OCI-LY7 (cell line): ENCODE data around the gene TVP23B. TPM values are rescaled to one million over a fixed set of nuclear protein-coding genes. Genes with fewer than 3 reads are reported as not detected.
A peak's percentile ranks its signal among the peaks of the same experiment; 100 is the strongest.
"Not testable (repeated sequence)": the region's sequence is repeated elsewhere in the genome, so short reads cannot be mapped to it uniquely, and the experiment has no call there.

Experiments
- BruUV-seq: library from RNA; stranded (reverse); fragments of 400-500 nt; replicated peaks from 2 replicates; lab custom pipeline; 2021; lab: Mats Ljungman, UMichigan
- CTCF ChIA-PET: fragments of 300-600 bp; sonication (Branson Sonifier 250); formaldehyde crosslinking; loops from one replicate; lab custom pipeline; 2022; ENCODE audit warnings: antibody characterized with exemption; ENCODE audit not compliant: unreplicated experiment; lab: Charles Lee
- POLR2A ChIA-PET: fragments of 300-600 bp; sonication (Branson Sonifier 250); formaldehyde crosslinking; loops from one replicate; lab custom pipeline; 2022; ENCODE audit warnings: antibody characterized with exemption; lab: Charles Lee
- DNase-seq: peaks from one replicate; pipeline ENCODE4 v3.0.0-alpha.2; 2015; ENCODE audit warnings: low spot score
- H2AFZ ChIP-seq: fragments of 200-600 bp; sonication (generic), shearing (Covaris generic); 2 replicates; pipeline ENCODE4 v1.6.1; 2014; ENCODE audit warnings: mild to moderate bottlenecking, antibody characterized with exemption, low read length, moderate library complexity
- H3K27ac ChIP-seq: fragments of 200-600 bp; sonication (generic); 2 replicates; pipeline ENCODE4 v1.5.1; 2014; ENCODE audit warnings: mixed run types, low read depth, mild to moderate bottlenecking, moderate library complexity, low read length, inconsistent platforms; ENCODE audit not compliant: poor library complexity, severe bottlenecking
- H3K36me3 ChIP-seq: fragments of 200-600 bp; sonication (generic); 2 replicates; pipeline ENCODE4 v1.6.1; 2014; ENCODE audit warnings: mild to moderate bottlenecking, antibody characterized with exemption, low read length, moderate library complexity, mixed read lengths; ENCODE audit not compliant: insufficient read depth
- H3K4me1 ChIP-seq: fragments of 200-600 bp; sonication (generic); 2 replicates; pipeline ENCODE4 v1.5.1; 2014; ENCODE audit warnings: mild to moderate bottlenecking, low read length; ENCODE audit not compliant: insufficient read depth, poor library complexity, severe bottlenecking
- H3K4me2 ChIP-seq: fragments of 200-600 bp; sonication (generic); 2 replicates; pipeline ENCODE4 v1.6.1; 2014; ENCODE audit warnings: mild to moderate bottlenecking, low read length
- H3K4me3 ChIP-seq: fragments of 200-600 bp; sonication (generic); 2 replicates; pipeline ENCODE4 v1.5.1; 2014; ENCODE audit warnings: mild to moderate bottlenecking, low read depth, low read length; ENCODE audit not compliant: poor library complexity, severe bottlenecking
- H3K79me2 ChIP-seq: fragments of 200-600 bp; sonication (generic); 2 replicates; pipeline ENCODE4 v1.6.1; 2016; ENCODE audit warnings: low read depth, mild to moderate bottlenecking, low read length, moderate library complexity, mixed read lengths; ENCODE audit not compliant: insufficient read depth
- H3K9me2 ChIP-seq: fragments of 200-600 bp; sonication (generic); 2 replicates; pipeline ENCODE4 v1.6.1; 2016; ENCODE audit warnings: mild to moderate bottlenecking, low read length, mixed read lengths; ENCODE audit not compliant: insufficient read depth
- H3K9me3 ChIP-seq: fragments of 200-600 bp; sonication (generic); 2 replicates; pipeline ENCODE4 v1.6.1; 2014; ENCODE audit warnings: mild to moderate bottlenecking, mixed run types, low read length, mixed read lengths
- H4K20me1 ChIP-seq: fragments of 200-600 bp; sonication (generic); 2 replicates; pipeline ENCODE4 v1.6.1; 2014; ENCODE audit warnings: mild to moderate bottlenecking, antibody characterized with exemption, low read length, moderate library complexity, mixed read lengths; ENCODE audit not compliant: insufficient read depth
- CTCF ChIP-seq: fragments of 200-600 bp; sonication (generic); conservative IDR thresholded peaks from 2 replicates; pipeline ENCODE4 v1.5.1; 2014; ENCODE audit warnings: mild to moderate bottlenecking, antibody characterized with exemption, low read length, moderate library complexity, mixed read lengths
- intact Hi-C: fragments of 100-400 bp; cut with micrococcal nuclease; formaldehyde crosslinking; loops from one replicate; pipeline ENCODE4 v1.10.0; 2022; ENCODE audit not compliant: unreplicated experiment
- total RNA-seq, 2 experiments: library from RNA; depleted of rRNA in 1 of 2; stranded (reverse); fragments of >200 nt in 1 of 2; shearing (Covaris generic) in 1 of 2; gene quantifications; 2 replicates each; pipeline ENCODE4 v1.2.3, GENCODE V29; 2014 to 2022

The TVP23B gene
- total RNA-seq, 2 experiments from 2014 or later = 14.5 to 20.5 TPM

- H3K36me3 ChIP-seq, H4K20me1 ChIP-seq, H3K9me3 ChIP-seq, H3K79me2 ChIP-seq, H3K9me2 ChIP-seq, POLR2A ChIA-PET, H3K4me1 ChIP-seq, DNase-seq, CTCF ChIA-PET, intact Hi-C loops, H3K4me2 ChIP-seq, H2AFZ ChIP-seq, H3K27ac ChIP-seq, H3K4me3 ChIP-seq: not testable (repeated sequence)
- TF ChIP-seq CTCF = 0 out of 2 replicates have a peak, but pooled peaks have one; percentile 34
- TSS peak; percentile 23 for BruUV-seq
Measured at GRCh38 chr17:18791402-18791801, 10.4 kb downstream of the TVP23B start.

GRCh38 chr17:18794841-18795240 is 13.9 kb downstream of the TVP23B start:
- H3K79me2 ChIP-seq, CTCF ChIA-PET, POLR2A ChIA-PET, H2AFZ ChIP-seq, intact Hi-C loops, H3K27ac ChIP-seq, DNase-seq, H3K4me2 ChIP-seq, H3K9me3 ChIP-seq, BruUV-seq, H3K9me2 ChIP-seq, H3K4me1 ChIP-seq, H4K20me1 ChIP-seq, H3K4me3 ChIP-seq: not testable (repeated sequence)
- peaks cover 18% of the 10 kb centered on the region for H3K36me3 ChIP-seq

GRCh38 chr17:18796887-18797286 is 15.9 kb downstream of the TVP23B start:
- POLR2A ChIA-PET, H3K27ac ChIP-seq, BruUV-seq, H3K9me3 ChIP-seq, DNase-seq, intact Hi-C loops, H3K79me2 ChIP-seq, H3K4me3 ChIP-seq, H4K20me1 ChIP-seq, H3K4me1 ChIP-seq, H2AFZ ChIP-seq, H3K9me2 ChIP-seq, CTCF ChIA-PET, H3K4me2 ChIP-seq: not testable (repeated sequence)
- H3K36me3 ChIP-seq = peaks cover 27% of the 10 kb centered on the region

- H3K4me3 ChIP-seq, H4K20me1 ChIP-seq, H3K9me2 ChIP-seq, intact Hi-C loops, H2AFZ ChIP-seq, DNase-seq, H3K79me2 ChIP-seq, H3K4me2 ChIP-seq, POLR2A ChIA-PET, BruUV-seq, H3K9me3 ChIP-seq, H3K4me1 ChIP-seq, H3K27ac ChIP-seq, CTCF ChIA-PET: not testable (repeated sequence)
- H3K36me3 ChIP-seq = peaks cover 30% of the 10 kb centered on the region
Measured at GRCh38 chr17:18803458-18804245, 22.7 kb downstream of the TVP23B start.

- H3K36me3 ChIP-seq, intact Hi-C loops, CTCF ChIA-PET, H3K4me2 ChIP-seq, H3K9me2 ChIP-seq, H2AFZ ChIP-seq, POLR2A ChIA-PET, H4K20me1 ChIP-seq, BruUV-seq, H3K4me1 ChIP-seq, H3K79me2 ChIP-seq, H3K9me3 ChIP-seq, H3K4me3 ChIP-seq, DNase-seq, H3K27ac ChIP-seq: not testable (repeated sequence)
Measured at GRCh38 chr17:18815924-18816323, 34.9 kb downstream of the TVP23B start.
